NCI-H2029 (cell line): ENCODE results near the gene PAQR7.
A peak's percentile ranks its signal among the peaks of the same experiment; 100 is the strongest.

Experiments used
- DNase-seq: peaks from one replicate; lab custom pipeline; 2025; lab: John Stamatoyannopoulos, UW

The PAQR7 gene, protein sequence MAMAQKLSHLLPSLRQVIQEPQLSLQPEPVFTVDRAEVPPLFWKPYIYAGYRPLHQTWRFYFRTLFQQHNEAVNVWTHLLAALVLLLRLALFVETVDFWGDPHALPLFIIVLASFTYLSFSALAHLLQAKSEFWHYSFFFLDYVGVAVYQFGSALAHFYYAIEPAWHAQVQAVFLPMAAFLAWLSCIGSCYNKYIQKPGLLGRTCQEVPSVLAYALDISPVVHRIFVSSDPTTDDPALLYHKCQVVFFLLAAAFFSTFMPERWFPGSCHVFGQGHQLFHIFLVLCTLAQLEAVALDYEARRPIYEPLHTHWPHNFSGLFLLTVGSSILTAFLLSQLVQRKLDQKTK

DNA sequence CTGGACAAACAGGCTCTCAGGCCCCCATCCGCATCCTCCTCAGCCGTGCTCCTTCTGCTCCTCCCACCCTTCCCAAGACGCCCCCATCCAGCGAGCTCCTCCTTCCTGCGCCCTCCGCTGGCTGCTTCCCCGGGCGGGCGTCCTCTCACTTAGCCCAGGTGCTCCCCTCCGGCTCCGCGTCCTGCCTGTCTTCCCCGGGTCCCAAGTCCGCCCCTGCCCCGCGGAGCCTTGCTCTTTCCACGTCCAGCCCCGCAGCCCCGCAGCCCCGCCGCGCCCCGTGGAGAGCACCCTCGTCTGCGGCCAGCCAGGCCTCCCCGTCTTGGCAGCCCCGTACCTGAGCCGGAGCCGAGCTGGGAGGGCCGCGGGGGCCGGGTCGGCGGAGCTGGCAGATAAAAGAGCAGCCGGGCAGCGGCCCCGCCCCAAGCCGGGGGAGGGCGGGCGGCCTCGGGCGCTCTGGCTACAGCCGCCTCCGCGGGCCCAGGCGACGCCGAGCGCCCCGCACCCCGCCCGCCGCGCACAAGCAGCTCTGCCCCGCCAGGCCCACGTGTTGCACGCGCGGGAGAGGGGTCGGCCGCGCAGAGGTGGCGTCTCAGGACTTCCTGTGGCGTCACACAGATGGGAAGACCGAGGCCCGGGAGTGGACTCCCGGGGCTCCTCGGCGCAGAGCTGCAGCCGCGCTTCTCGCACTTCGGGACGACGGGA lies at the start of gene PAQR7:
TSS of gene PAQR7 (minus strand) at position 555 of the 702 bp plus-strand sequence. CDS start 11,869 bp downstream, outside the sequence.
- peak; percentile 46 for DNase-seq

DNA sequence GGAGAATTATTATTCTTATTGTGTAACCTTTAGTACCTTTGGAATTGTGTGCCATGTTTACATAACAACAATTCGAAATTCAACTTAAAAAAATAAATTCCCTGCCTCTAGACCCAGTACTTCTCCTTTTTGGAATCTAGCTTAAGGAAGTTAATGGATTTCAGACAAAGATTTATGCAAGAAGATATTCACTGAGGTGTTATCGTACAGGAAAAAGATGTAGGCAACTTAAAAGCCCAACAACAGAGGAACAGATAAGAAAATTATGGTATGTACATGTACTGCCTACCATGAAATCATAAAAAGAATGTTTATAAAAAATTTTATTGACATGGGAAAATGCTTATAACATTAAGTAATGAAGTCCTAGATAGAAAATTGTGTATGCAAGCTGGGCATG lies 48.9 kb upstream of the PAQR7 start:
- DNase-seq, result no peak

DNA sequence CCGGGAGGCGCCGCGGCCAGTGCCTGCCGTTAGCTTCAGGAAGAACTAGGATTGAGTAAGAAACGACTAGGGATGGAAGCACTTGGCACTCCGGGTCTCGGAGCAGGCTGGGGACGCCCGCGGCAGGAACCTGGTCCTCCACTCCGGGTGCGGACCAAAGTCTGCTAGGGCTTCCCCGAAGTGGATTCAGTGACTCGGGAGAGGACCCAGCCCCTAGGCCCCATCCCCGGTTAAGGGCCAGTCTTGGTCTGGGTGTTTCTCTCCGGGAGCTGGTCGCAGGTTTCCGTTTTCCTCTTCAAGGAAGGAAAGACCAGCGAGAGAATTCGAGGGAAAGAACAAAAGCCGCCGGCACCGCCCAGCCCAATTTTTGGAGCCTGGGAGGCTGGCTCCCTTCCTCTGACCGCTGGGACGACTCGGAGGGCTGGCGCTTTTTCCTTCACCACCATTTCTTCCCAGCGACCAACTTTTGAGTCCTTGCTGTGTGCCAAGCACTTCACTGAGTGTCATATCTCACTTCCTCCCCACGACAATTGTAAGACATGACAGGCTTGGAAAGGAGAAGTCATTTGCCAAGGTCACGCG lies 47.6 kb upstream of the PAQR7 start:
- DNase-seq, result no peak

DNA sequence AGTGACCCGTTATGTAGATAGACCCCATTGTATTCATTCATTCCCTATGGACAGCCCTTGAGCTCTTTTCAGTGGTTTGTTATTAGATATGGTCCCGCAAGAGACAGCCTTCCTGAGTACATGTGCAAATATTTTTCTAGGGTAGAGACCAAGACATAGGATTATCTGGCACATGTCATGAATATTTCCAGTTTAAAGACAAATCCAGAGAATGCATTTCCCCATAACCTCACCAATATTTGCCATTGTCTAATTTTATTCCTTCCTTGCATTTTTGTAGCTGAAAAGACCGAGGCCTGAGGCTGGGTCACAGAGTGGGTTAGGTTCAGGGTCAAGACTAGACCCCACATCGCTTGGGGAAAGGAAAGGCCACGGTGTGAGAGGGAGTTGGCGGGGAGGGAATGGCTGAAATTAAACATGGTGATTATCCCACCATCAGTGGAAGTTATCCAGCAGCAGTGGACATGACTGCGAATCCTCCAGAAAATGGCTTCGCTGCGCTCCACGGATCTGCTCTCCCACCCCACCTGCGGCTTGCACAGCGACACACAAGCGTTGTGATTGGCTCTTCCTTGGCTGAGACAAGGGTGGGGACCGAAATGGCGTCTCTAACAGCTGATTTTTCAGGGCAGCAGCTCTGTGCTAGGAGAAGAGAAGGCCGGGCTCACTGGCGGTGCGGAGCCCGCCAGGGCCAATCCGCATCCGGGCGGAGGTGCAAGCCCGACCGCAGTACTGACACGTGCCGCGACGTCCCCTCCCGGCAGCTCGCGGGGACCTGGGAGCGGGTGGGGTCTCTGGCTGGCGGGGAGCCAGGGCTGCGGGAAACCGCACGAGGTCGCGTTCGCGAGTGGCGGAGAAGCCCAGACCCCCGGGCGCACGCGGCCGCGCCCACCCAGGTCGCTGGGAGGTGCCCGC lies 46.8 kb upstream of the PAQR7 start:
- peak; percentile 29 for DNase-seq

DNA sequence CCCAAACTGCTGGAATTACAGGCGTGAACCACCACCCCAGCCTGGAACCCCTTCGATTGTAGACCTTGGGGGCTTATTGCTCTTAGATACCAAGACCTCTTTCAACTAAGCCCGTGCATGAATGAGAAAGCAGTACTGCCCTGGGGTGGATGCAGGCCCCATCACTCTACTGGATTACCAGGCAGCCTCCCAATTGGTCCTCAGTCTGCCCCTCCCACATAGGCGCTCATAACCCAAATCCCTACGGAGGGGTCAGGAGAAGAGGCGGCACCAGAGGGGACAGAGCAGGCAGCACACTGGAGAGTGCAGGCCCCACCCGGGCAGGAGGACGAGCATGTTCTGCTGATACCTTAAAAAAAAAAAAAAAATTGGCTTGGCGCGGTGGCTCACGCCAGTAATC lies 43.1 kb upstream of the PAQR7 start:
- DNase-seq, result no peak

DNA sequence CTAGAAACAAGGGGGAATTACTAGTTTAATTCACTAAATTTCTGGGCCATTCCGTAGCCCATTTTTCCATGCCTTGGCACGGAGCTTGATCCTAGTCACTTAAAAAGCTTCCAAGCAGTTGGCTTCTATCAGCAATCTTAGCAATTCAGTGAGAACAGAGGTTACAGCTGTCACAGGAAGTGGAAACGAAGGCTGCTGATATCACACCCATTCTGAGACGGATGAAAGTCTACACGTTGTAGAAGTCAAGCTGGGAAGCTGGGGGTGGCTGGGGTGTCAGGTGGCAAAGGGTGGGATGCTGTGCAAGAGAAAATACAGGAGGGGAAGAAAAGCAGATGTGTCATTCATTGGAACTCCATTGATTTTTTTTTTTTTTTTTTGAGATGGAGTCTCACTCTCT lies 42.5 kb upstream of the PAQR7 start:
- no peak for DNase-seq

DNA sequence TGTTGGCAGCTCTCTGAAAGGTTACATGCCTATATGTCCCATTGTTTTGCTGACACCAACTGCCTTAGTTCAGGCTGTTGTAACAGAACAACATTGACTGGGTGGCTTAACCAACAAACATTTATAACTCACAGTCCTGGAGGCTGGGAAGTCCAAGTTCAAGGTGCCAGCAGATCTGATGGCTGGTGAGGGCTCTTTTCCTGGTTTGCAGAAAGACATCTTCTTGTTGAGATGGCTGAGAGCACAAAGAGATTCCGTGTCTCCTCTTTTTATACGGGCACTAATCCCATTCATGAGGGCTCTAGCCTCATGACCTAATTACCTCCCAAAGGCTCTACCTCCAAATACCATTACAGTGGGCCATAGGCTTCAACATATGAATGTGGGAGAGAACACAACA lies 41.0 kb upstream of the PAQR7 start:
- DNase-seq, result no peak

DNA sequence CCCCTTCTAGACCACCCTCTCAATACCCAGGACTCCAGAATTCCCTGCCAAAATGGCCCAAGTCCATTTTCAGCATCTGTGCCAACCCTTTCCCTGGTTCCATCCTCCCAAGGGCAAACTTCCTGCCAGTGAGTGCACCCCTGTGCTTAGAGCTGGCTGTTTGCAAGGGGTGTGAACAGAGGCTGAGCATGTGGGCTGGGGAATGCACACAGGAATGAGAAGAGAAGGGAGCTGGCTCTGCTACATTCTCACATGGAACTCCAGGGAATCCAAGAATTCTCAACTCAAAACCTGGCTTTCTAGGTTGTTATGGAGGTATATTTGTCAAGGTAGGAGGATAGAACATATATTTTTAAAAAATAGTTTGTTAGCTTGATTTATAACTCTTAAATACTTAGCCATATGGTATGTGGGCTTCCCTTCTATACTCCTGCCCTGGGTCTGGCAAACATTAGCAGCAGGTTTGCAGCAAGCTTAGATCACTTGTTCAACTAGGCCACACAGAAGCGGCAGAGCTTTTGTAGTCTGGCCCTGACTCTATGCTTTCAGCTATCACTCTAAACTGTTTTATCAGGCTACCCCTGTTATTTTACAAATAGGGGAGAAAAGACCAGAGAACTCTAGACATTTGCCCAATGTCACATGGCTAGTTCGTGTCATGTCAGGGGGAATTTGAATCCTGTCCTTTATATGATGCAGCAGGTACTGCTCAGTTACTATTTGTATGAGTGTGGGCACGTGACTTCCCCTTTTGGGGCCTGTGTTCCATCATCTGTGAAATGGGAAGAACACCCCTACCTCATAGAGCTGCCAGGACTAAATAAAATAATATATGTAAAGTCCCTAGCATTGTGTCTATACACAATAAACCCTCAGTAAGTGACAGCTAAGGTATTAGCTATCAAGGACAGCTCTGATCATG lies 38.8 kb upstream of the PAQR7 start:
- DNase-seq, result no peak

DNA sequence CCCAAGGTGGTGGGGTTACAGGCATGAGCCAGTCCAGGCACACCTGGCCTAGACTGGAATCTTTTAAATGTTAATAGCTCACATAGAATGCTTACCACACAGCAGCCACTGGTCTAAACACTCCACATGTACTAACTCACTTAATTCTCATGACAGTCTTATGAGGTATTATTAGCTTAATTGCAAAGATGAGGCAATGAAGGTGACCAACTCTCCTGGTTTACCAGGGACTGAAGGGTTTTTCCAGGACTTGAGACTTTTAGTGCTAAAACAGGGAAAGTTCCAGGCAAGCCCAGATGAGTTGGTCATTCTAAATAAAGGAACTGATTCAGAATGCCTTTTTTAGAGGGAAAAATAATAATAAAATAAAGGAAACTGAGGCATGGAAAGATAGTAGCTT lies 37.7 kb upstream of the PAQR7 start:
- no peak for DNase-seq

DNA sequence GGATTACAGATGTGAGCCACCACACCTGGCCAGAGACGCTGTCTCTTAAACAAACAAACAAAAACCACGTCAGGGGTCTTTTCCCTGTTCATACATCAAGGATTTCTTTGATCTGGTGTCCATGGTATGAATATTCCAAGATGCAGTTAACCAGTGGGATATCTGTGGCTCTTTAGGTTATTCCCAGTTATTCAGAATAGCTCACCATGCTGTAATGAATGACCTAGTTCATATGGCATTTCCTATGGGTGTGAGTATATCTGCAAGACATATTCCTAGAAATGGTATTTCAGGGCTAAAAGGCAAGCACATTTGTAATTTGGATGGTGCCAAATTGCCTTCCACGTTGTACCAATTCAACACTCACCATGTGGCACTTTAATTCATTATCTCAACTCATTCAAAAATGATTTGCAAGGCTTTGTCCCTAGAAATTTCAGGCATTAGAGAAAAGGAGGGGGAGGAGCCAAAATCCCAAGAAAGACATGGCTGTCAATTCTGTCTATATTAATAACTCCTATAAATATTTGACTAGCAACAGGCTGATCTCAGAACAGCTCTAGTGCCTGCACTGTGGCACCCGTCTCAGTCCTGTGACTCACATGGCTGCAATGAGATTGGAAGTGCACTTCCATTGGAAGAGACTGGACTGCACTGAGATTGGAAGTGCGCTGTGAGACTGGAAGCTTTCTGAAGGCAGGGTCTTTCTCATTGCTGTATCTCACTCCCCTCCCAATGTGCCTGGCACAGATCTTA lies 36.7 kb upstream of the PAQR7 start:
- DNase-seq, result no peak

DNA sequence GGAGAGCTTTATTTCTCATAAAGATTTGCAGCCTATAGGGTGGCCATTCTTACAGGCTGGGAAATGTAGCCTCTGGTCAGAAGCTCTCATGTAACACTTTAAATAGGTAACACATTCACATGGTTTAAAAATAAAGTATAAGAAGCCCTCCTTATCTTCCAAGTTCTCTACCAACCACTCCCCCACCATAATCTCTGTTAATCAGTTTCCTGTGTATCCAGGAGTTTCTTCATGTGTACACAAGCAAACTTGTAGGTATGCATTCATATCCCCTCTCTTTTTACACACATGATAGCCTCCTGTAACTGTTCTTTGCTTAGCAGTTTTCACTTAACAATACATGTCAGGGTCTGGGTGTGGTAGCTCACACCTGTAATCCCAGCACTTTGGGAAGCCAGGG lies 35.7 kb upstream of the PAQR7 start:
- no peak for DNase-seq

DNA sequence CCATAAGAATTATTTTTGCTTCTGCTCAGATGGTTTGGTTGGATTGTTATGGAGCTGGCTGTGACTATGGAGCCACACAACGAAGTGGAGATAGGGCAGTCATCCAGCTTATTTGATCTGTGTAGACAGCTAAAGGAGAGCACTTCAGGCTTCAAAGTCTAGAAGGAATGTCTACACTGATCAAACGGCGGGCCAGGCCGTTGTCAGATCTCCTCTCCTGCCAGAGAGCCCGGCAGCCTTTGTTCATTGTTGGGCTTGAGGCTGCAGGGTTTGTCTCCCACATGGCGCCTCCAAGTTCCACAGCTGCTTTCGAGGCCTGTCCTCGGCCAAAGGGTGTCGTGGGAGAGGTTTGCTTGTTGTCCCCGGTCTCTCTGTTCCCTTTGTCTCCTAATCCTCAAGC lies 33.5 kb upstream of the PAQR7 start:
- DNase-seq, result no peak

DNA sequence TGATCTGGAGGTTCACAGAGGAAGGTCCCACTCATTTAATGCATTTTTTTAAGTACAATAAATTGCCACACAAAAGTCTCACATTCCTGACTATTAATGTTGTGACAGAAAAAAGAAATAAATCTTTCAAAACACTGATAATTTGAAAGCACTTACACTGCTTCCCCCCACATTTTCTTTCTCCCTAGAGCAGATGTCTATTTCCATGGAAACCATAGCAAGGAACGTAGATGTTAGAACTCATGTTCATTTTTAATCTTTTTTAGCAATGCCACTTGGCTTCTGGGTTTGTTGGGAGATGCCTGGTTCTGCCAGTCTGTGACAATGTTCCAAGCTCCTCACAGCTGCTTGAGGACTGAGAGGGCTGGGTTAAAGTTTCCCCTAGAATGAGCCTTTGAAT lies 32.7 kb upstream of the PAQR7 start:
- no peak for DNase-seq

DNA sequence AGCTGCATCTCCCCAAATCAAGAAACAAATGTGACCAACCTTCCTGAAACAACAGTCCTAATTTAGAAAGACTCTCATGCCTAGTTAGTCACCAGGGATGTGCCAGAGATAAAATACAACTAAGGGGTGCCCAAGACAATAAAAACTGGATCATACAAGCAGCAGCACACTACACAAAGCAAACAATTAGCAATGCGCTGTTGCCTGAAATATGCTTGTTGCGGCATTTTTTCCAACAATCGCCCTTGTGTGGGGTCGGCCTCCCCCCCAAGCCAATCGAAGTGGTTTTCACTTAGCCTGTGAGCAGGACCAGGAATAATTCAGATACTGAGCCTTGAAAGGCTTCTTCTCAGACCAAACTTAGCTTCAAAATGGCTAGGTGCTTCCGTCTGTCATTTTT lies 32.1 kb upstream of the PAQR7 start:
- DNase-seq, result no peak

DNA sequence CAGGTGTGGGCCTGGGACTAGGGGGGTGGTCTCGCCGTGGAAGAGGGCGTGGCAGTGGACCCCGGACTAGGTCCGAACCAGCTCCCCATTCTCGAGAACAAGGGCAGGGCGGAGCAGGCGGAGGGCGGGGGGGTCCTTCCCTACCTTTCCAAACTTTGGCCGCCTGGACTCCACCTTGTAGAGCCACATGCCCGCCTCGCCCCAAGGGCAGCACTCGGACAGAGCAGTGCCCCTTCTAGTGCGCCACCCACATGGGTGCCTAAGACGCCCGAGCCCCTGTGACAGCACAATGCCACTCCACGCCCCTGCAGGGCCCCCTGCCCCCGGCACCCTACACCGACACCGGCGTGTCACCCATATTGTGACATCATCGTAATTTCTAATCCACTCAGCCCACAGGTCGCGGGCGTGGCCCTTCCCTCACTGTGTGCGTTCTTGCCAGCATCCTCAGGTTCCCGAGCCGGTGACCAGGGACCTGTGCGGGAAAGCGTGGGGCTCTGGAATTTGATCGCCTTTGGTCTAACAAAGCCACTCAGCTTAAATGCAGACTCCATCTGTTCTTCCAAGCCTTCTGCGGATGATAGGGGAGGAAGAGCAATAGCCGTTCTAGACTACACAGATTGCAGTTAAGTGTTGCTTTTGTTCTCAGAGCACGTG lies 31.3 kb upstream of the PAQR7 start:
- DNase-seq, result no peak

DNA sequence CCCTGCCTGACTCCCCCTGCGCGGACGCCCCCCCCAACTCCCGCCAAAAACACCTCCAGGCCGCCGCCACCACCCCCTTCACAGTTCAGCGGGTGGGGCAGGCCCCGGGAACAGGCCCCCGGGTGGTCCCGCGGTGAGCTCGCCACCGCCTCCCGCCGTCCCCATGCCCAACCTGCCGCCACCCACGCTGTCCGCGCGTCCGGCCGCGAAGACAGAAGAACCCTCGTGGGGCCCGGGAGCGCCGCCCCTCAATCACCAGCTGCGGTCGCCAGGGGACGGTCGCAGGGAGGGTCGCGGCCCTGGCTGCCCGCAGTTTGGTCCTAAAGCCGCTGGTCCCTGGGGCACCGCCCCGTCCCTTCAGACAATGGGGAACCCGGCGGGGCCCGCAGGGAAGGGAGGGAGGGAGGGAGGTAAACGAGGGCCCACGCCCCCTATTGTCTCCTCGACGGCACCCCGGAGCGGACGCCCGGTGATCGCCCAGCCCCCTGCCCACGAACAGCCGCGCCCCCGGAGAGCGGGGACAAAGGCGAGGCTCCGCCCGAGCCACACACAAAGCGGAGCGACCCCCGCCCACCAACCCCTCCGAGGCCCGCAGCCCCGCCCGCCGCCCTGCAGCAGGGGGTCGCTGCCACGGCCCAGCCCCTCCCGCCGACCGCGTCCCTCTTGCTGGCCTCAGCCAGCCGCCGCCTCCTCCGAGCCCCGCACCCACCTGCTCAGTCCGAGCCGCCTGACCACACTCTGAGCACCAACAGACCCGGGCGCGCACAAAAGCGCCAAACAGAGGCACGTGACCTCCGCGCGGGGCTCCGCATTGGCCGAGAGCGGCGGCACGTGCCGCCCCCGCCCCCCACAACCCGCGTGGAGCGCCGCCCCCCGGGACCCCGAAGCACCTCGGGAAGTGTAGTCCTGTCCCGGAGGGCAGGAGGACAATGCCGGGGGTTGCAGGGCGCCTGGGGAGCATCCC lies 30.5 kb upstream of the PAQR7 start, which contains the start of gene STMN1:
TSS of gene STMN1 (minus strand) at position 740 of the 964 bp plus-strand sequence. CDS start 1,743 bp downstream, outside the sequence.
- peak; percentile 88 for DNase-seq

DNA sequence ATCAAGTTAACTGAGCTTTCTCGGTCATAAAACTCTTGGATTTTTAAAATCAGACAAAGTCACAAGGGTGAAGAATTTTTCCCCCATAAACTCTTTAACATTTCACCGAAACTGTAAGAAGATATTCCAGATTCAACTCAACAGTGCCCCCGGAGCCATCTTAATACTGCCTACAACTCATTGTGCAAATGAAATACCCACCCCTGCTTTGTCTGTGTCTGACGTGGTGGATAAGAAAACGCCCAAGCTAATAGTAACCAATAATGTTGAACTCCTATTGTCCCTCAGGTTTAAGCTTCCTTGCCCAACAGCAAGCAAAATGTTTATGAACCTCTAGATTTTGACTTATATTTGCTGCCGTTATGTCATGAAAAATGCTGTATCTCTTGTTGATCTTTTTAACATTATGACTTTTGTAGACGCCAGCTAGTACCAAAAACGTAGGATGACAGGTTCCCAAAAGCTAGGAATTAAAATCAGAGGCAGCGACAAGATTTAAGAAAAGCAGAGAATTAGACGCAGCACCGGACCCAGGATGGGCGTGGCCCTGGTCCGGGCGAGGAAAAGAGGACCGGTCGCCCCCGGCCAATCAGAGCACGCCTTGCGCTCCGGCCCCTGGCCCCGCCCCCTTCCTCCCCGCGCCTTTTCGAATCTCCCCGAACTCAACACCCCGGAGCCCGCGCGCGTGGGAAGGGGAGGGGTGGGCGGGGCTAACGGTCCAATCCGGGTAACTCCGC lies 29.6 kb upstream of the PAQR7 start:
- peak; percentile 87 for DNase-seq

DNA sequence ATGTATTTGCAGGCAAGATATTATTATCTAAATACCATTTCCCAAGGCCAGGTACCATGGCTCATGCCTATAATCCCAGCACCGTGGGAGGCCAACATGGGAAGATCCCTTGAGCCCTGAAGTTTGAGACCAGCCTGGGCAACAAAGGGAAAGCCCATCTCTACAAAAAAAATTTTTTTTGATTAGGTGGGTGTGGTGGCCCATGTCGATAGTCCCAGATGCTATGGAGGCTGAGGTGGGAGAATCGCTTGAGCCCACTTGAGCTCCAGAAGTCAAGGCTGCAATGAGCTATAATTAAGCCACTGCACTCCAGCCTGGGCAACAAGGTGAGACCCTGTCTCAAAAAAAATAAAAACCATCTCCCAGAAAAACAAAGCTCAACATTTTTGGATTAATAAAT lies 28.5 kb upstream of the PAQR7 start:
- DNase-seq, result no peak
